Loucy (cell line): Measurements from ENCODE around the gene ATAD3C.

ENCODE experiments used
- EZH2phosphoT487 ChIP-seq: fragments of 200-600 bp; IDR thresholded peaks from 2 replicates; pipeline ENCODE4 v1.6.1; 2018; ENCODE audit warnings: antibody characterized with exemption, mild to moderate bottlenecking, moderate library complexity, borderline replicate concordance
- TF ChIP-seq, protein P1 (sequence below): fragments of 200-600 bp; sonication (generic); conservative IDR thresholded peaks from 2 replicates; pipeline ENCODE4 v1.5.1; 2014; ENCODE audit warnings: mild to moderate bottlenecking, antibody characterized with exemption, low read length

DNA sequence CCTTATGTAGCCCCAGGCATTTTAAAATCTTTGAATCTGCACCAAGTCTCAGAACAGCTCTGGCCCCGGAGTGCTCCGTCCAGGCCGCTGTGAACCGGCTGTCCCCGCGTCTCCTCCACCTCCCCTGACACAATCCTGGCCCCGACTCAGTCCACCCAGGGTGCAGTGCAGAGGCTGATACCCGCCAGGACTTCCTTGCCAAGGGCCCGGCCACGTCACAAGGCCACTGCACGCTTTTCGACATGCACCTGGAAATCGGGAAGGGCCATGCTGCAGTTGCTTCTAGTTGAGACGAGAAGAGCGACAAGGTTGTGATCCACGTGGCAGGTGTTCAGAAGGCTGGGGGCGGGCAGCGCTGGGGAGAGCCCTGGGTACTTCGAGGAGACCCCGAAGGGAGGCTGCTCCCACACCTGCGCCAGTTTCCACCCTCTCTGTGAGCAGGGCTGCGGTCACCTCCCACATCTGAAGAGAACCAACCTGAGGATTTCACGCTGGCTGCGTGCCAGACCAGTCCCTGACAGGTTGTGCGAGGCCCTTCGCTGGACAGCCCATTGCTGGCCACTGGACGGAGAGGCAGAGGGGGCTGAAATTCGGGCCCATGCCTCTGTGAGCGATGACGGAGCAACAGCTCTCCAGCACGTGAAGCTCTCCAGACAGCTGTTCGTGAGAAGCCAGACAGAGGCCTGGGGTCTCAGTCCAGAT lies 7.3 kb upstream of the ATAD3C start:
- TF ChIP-seq, protein P1, sequence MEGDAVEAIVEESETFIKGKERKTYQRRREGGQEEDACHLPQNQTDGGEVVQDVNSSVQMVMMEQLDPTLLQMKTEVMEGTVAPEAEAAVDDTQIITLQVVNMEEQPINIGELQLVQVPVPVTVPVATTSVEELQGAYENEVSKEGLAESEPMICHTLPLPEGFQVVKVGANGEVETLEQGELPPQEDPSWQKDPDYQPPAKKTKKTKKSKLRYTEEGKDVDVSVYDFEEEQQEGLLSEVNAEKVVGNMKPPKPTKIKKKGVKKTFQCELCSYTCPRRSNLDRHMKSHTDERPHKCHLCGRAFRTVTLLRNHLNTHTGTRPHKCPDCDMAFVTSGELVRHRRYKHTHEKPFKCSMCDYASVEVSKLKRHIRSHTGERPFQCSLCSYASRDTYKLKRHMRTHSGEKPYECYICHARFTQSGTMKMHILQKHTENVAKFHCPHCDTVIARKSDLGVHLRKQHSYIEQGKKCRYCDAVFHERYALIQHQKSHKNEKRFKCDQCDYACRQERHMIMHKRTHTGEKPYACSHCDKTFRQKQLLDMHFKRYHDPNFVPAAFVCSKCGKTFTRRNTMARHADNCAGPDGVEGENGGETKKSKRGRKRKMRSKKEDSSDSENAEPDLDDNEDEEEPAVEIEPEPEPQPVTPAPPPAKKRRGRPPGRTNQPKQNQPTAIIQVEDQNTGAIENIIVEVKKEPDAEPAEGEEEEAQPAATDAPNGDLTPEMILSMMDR = no peak
- TF ChIP-seq EZH2phosphoT487 = no peak
